Loucy (cell line): Measurements from ENCODE around the gene NPBWR2.

ENCODE experiments used
- H2AFZ ChIP-seq: fragments of 200-600 bp; sonication (generic); 2 replicates; pipeline ENCODE4 v1.6.0; 2016; ENCODE audit warnings: antibody characterized with exemption, mild to moderate bottlenecking, low read length, moderate library complexity
- H3F3A ChIP-seq: fragments of 200-600 bp; 2 replicates; pipeline ENCODE4 v1.6.0; 2016; ENCODE audit warnings: antibody characterized with exemption, low read depth, mild to moderate bottlenecking
- H3K27me3 ChIP-seq: fragments of 200-600 bp; sonication (generic); 2 replicates; pipeline ENCODE4 v1.6.1; 2014; ENCODE audit warnings: low read length, mild to moderate bottlenecking; ENCODE audit not compliant: insufficient read depth, poor library complexity, severe bottlenecking
- H3K36me3 ChIP-seq: fragments of 200-600 bp; sonication (generic); 2 replicates; pipeline ENCODE4 v1.6.1; 2016; ENCODE audit warnings: low read length; ENCODE audit not compliant: insufficient read depth
- H3K4me1 ChIP-seq: fragments of 200-600 bp; sonication (generic); 2 replicates; pipeline ENCODE4 v1.5.1; 2014; ENCODE audit warnings: low read length, mild to moderate bottlenecking; ENCODE audit not compliant: insufficient read depth, poor library complexity, severe bottlenecking
- H3K4me2 ChIP-seq: fragments of 200-600 bp; sonication (generic); 2 replicates; pipeline ENCODE4 v1.6.0; 2014; ENCODE audit warnings: antibody characterized with exemption, low read length, low read depth, mild to moderate bottlenecking; ENCODE audit not compliant: poor library complexity, severe bottlenecking
- H3K4me3 ChIP-seq: fragments of 200-600 bp; sonication (generic); 2 replicates; pipeline ENCODE4 v1.5.1; 2014; ENCODE audit warnings: low read length, mild to moderate bottlenecking, mixed read lengths; ENCODE audit not compliant: poor library complexity, severe bottlenecking
- H3K79me2 ChIP-seq: fragments of 200-600 bp; sonication (generic); 2 replicates; pipeline ENCODE4 v1.6.1; 2014; ENCODE audit warnings: low read length; ENCODE audit not compliant: insufficient read depth
- H3K9ac ChIP-seq: fragments of 200-600 bp; sonication (generic); 2 replicates; pipeline ENCODE4 v1.6.0; 2014; ENCODE audit warnings: mild to moderate bottlenecking, low read depth, low read length, moderate library complexity; ENCODE audit not compliant: poor library complexity, severe bottlenecking
- H3K9me2 ChIP-seq: fragments of 200-600 bp; sonication (generic); replicated peaks from 2 replicates; pipeline ENCODE4 v1.6.1; 2016; ENCODE audit warnings: low read depth, low read length, mixed read lengths
- H3K9me3 ChIP-seq: fragments of 200-600 bp; sonication (generic); 2 replicates; pipeline ENCODE4 v1.6.1; 2014; ENCODE audit warnings: mild to moderate bottlenecking, antibody characterized with exemption, low read length, low read depth; ENCODE audit not compliant: insufficient read depth
- H4K20me1 ChIP-seq: fragments of 200-600 bp; sonication (generic); 2 replicates; pipeline ENCODE4 v1.6.0; 2014; ENCODE audit warnings: antibody characterized with exemption, low read length, mild to moderate bottlenecking; ENCODE audit not compliant: insufficient read depth, poor library complexity, severe bottlenecking
- EZH2phosphoT487 ChIP-seq: fragments of 200-600 bp; IDR thresholded peaks from 2 replicates; pipeline ENCODE4 v1.6.1; 2018; ENCODE audit warnings: antibody characterized with exemption, mild to moderate bottlenecking, moderate library complexity, borderline replicate concordance
- TF ChIP-seq, protein P1 (sequence below): fragments of 200-600 bp; sonication (generic); conservative IDR thresholded peaks from 2 replicates; pipeline ENCODE4 v1.5.1; 2014; ENCODE audit warnings: mild to moderate bottlenecking, antibody characterized with exemption, low read length

Gene NPBWR2

DNA sequence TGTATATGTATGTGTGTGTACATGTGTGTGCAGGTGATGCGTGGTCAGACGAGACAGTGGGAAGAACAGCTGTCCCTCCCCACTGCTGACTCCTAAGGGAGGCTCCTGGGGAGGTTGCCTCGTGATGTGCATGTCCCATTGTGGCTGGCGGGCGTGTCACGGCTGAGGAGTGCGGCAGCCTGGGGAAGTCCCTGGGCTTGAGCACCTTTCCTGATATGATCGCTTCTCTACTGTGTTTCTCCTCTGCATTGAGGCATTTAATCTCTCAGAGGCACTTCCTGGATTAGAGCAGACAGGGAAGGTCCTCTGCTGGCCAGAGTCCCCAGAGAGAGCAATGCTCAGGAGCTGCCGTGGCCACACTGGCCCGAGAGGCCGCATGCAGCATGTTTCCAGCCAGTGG is 11.4 kb downstream of the NPBWR2 start:
- TF ChIP-seq, protein P1, sequence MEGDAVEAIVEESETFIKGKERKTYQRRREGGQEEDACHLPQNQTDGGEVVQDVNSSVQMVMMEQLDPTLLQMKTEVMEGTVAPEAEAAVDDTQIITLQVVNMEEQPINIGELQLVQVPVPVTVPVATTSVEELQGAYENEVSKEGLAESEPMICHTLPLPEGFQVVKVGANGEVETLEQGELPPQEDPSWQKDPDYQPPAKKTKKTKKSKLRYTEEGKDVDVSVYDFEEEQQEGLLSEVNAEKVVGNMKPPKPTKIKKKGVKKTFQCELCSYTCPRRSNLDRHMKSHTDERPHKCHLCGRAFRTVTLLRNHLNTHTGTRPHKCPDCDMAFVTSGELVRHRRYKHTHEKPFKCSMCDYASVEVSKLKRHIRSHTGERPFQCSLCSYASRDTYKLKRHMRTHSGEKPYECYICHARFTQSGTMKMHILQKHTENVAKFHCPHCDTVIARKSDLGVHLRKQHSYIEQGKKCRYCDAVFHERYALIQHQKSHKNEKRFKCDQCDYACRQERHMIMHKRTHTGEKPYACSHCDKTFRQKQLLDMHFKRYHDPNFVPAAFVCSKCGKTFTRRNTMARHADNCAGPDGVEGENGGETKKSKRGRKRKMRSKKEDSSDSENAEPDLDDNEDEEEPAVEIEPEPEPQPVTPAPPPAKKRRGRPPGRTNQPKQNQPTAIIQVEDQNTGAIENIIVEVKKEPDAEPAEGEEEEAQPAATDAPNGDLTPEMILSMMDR, result no peak
- no peak for TF ChIP-seq EZH2phosphoT487
- Histone ChIP-seq H2AFZ (no peak overlapping the region), H3K36me3 (no peaks in the 10 kb centered on the region), H4K20me1 (no peaks in the 10 kb centered on the region), H3K9me3 (no peaks in the 10 kb centered on the region), H3F3A (no peaks in the 10 kb centered on the region), H3K4me3 (no peak overlapping the region), H3K9me2 (no peaks in the 10 kb centered on the region), H3K4me1 (peaks cover 14% of the 10 kb centered on the region), H3K9ac (no peak overlapping the region), H3K79me2 (no peaks in the 10 kb centered on the region), H3K27me3 (no peaks in the 10 kb centered on the region), H3K4me2 (no peak overlapping the region)

DNA sequence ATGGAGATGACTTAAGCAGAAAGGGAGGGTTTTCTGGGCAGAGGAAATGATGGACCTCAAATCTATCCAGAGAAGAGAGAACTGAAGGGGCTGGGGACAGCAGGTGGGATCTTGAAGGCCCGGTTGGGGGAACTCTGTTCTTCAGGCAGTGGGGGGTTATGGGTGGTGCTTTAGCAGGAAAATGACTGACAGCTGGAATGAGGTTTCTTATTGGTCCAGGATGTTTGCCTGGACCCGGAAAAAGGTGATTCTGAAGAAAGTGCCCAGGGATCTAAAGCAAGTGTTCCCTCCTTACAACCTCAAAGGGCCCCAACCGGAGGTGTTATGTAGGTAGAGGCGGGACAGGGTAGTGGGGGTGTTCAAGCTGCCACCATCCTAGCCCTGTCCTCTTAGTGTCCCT is 11.9 kb downstream of the NPBWR2 start:
- H3K4me1 ChIP-seq, result peaks cover 10% of the 10 kb centered on the region
- no peak overlapping the region for H2AFZ ChIP-seq
- no peaks in the 10 kb centered on the region for H3K9me2 ChIP-seq
- H3K4me3 ChIP-seq, result no peak overlapping the region
- H3K27me3 ChIP-seq, result no peaks in the 10 kb centered on the region
- H3K9me3 ChIP-seq, result no peaks in the 10 kb centered on the region
- no peaks in the 10 kb centered on the region for H4K20me1 ChIP-seq
- H3K4me2 ChIP-seq, result no peak overlapping the region
- no peaks in the 10 kb centered on the region for H3F3A ChIP-seq
- H3K36me3 ChIP-seq, result no peaks in the 10 kb centered on the region
- H3K9ac ChIP-seq, result no peak overlapping the region
- no peak for TF ChIP-seq EZH2phosphoT487
- TF ChIP-seq, protein P1, result no peak
- H3K79me2 ChIP-seq, result no peaks in the 10 kb centered on the region

DNA sequence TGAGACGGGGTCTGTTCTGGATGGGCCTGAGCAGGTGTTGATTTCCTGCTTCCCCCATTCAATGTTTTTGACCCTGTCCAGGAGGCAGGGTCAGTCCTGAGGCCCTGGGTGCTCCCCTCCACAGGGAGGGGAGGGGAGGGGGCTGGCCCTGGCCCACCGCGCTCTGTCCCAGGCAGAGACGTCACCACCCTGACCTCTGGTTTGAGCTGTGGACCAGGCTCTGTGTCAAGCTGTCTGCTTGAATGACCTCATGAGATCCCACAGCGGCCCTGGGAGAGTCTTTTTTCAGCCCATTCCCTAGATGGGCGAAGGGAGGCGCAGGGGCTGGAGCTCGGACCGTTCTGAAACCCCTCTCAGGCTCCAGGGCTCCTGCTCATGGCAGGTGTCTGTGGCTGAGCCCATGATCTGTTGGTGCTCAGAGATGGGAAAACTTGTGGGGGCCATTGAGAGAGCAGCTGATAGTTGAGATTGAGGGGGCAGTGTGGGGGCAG is 14.3 kb downstream of the NPBWR2 start:
- Histone ChIP-seq H3K9ac (no peak overlapping the region), H3K27me3 (no peaks in the 10 kb centered on the region), H3K36me3 (no peaks in the 10 kb centered on the region), H3K4me1 (no peaks in the 10 kb centered on the region), H3K9me2 (no peaks in the 10 kb centered on the region), H2AFZ (no peak overlapping the region), H3K9me3 (no peaks in the 10 kb centered on the region), H3F3A (no peaks in the 10 kb centered on the region), H4K20me1 (no peaks in the 10 kb centered on the region), H3K4me3 (no peak overlapping the region), H3K79me2 (no peaks in the 10 kb centered on the region), H3K4me2 (no peak overlapping the region)
- no peak for TF ChIP-seq EZH2phosphoT487
- TF ChIP-seq, protein P1, result no peak
